HEK293 (cell line): ENCODE data around the gene NDC1.

ENCODE experiments used
- CTCF ChIA-PET: fragments of 350-600 bp; formaldehyde crosslinking; extraction: SDS; loops from one replicate; lab custom pipeline; 2021; ENCODE audit warnings: antibody characterized with exemption; lab: Yijun Ruan, JAX
- POLR2A ChIA-PET: fragments of 300-600 bp; formaldehyde crosslinking; extraction: SDS; loops from one replicate; lab custom pipeline; 2020; ENCODE audit warnings: antibody characterized with exemption, inconsistent platforms; lab: Yijun Ruan, JAX
- H3K27ac ChIP-seq: fragments of 200-500 bp; sonication (Bioruptor generic); 2 replicates; pipeline ENCODE4 v1.5.1; 2014; ENCODE audit warnings: low read depth, low read length, control low read depth, inconsistent platforms; ENCODE audit errors: extremely low read depth
- H3K36me3 ChIP-seq, 2 experiments: fragments of 200-500 bp in 1 of 2; sonication (Bioruptor generic) in 1 of 2; 1 replicate in 1 of 2; 2 replicates in 1 of 2; pipeline ENCODE4 v1.5.1; 2014 to 2017; ENCODE audit warnings: inconsistent platforms in 2 of 2, low read length in 2 of 2; ENCODE audit not compliant: control insufficient read depth in 2 of 2, insufficient read depth in 1 of 2
- H3K4me1 ChIP-seq: fragments of 200-500 bp; sonication (Bioruptor generic); 2 replicates; pipeline ENCODE4 v1.5.1; 2014; ENCODE audit warnings: mild to moderate bottlenecking, low read length, inconsistent platforms; ENCODE audit not compliant: control insufficient read depth, insufficient read depth
- H3K4me3 ChIP-seq: 2 replicates; pipeline ENCODE4 v1.5.1; 2011; ENCODE audit warnings: low read depth, mild to moderate bottlenecking, control low read depth, low read length, moderate library complexity
- H3K9me3 ChIP-seq: fragments of 200-500 bp; sonication (Bioruptor generic); 2 replicates; pipeline ENCODE4 v1.5.1; 2014; ENCODE audit warnings: low read depth, low read length, inconsistent platforms; ENCODE audit not compliant: control insufficient read depth, insufficient read depth
- AEBP2 ChIP-seq: fragments of 450-650 bp; formaldehyde crosslinking; IDR thresholded peaks from 2 replicates; pipeline ENCODE4 v1.5.1; 2016; ENCODE audit warnings: missing biosample characterization, missing genetic modification characterization, borderline replicate concordance
- KLF1 ChIP-seq: fragments of 450-650 bp; formaldehyde crosslinking; IDR thresholded peaks from 2 replicates; pipeline ENCODE4 v1.5.1; 2016; ENCODE audit warnings: missing biosample characterization, missing genetic modification characterization
- KLF10 ChIP-seq: fragments of 450-650 bp; IDR thresholded peaks from 2 replicates; pipeline ENCODE4 v1.5.1; 2018; ENCODE audit warnings: missing biosample characterization, mild to moderate bottlenecking, missing genetic modification characterization
- KLF7 ChIP-seq: fragments of 450-650 bp; formaldehyde crosslinking; IDR thresholded peaks from 2 replicates; pipeline ENCODE4 v1.5.1; 2016; ENCODE audit warnings: missing biosample characterization, missing genetic modification characterization, borderline replicate concordance
- MYNN ChIP-seq: fragments of 450-650 bp; formaldehyde crosslinking; IDR thresholded peaks from 2 replicates; pipeline ENCODE4 v1.5.1; 2016; ENCODE audit warnings: missing biosample characterization, missing genetic modification characterization, borderline replicate concordance
- MZF1 ChIP-seq: fragments of 450-650 bp; formaldehyde crosslinking; IDR thresholded peaks from 2 replicates; pipeline ENCODE4 v1.5.1; 2017; ENCODE audit warnings: missing biosample characterization, missing genetic modification characterization, borderline replicate concordance
- PRDM4 ChIP-seq: fragments of 450-650 bp; formaldehyde crosslinking; IDR thresholded peaks from 2 replicates; pipeline ENCODE4 v1.5.1; 2017; ENCODE audit warnings: missing biosample characterization, missing genetic modification characterization
- SCRT1 ChIP-seq: fragments of 450-650 bp; formaldehyde crosslinking; IDR thresholded peaks from 2 replicates; pipeline ENCODE4 v1.5.1; 2016; ENCODE audit warnings: missing biosample characterization, missing genetic modification characterization, borderline replicate concordance
- ZBTB20 ChIP-seq: fragments of 450-650 bp; formaldehyde crosslinking; IDR thresholded peaks from 2 replicates; pipeline ENCODE4 v1.5.1; 2016; ENCODE audit warnings: missing biosample characterization, missing genetic modification characterization
- ZIC2 ChIP-seq: fragments of 450-650 bp; formaldehyde crosslinking; IDR thresholded peaks from 2 replicates; pipeline ENCODE4 v1.5.1; 2016; ENCODE audit warnings: missing biosample characterization, missing genetic modification characterization
- ZNF140 ChIP-seq: fragments of 450-650 bp; formaldehyde crosslinking; IDR thresholded peaks from 2 replicates; pipeline ENCODE4 v1.5.1; 2016; ENCODE audit warnings: missing biosample characterization, missing genetic modification characterization
- ZNF202 ChIP-seq: fragments of 450-650 bp; formaldehyde crosslinking; IDR thresholded peaks from 2 replicates; pipeline ENCODE4 v1.5.1; 2016; ENCODE audit warnings: missing biosample characterization, missing genetic modification characterization, borderline replicate concordance
- ZNF214 ChIP-seq: fragments of 450-650 bp; formaldehyde crosslinking; IDR thresholded peaks from 2 replicates; pipeline ENCODE4 v1.5.1; 2017; ENCODE audit warnings: missing biosample characterization, mild to moderate bottlenecking, missing genetic modification characterization, borderline replicate concordance
- ZNF239 ChIP-seq: fragments of 450-650 bp; formaldehyde crosslinking; IDR thresholded peaks from 2 replicates; pipeline ENCODE4 v1.5.1; 2016; ENCODE audit warnings: missing biosample characterization, missing genetic modification characterization
- ZNF248 ChIP-seq: fragments of 450-650 bp; formaldehyde crosslinking; IDR thresholded peaks from 2 replicates; pipeline ENCODE4 v1.5.1; 2017; ENCODE audit warnings: missing biosample characterization, missing genetic modification characterization
- ZNF292 ChIP-seq: fragments of 450-650 bp; formaldehyde crosslinking; IDR thresholded peaks from 2 replicates; pipeline ENCODE4 v1.5.1; 2016; ENCODE audit warnings: low read depth, missing biosample characterization, missing genetic modification characterization, borderline replicate concordance
- ZNF302 ChIP-seq: fragments of 450-650 bp; formaldehyde crosslinking; IDR thresholded peaks from 2 replicates; pipeline ENCODE4 v1.5.1; 2016; ENCODE audit warnings: missing biosample characterization, missing genetic modification characterization, low read depth
- ZNF341 ChIP-seq: fragments of 450-650 bp; formaldehyde crosslinking; IDR thresholded peaks from 2 replicates; pipeline ENCODE4; 2016; ENCODE audit warnings: low read depth, missing biosample characterization, missing genetic modification characterization
- ZNF398 ChIP-seq: fragments of 450-650 bp; formaldehyde crosslinking; IDR thresholded peaks from 2 replicates; pipeline ENCODE4 v1.5.1; 2017; ENCODE audit warnings: missing biosample characterization, missing genetic modification characterization
- ZNF513 ChIP-seq: fragments of 450-650 bp; IDR thresholded peaks from 2 replicates; pipeline ENCODE4 v1.5.1; 2018; ENCODE audit warnings: missing biosample characterization, missing genetic modification characterization
- ZNF600 ChIP-seq: fragments of 450-650 bp; formaldehyde crosslinking; IDR thresholded peaks from 2 replicates; pipeline ENCODE4 v1.5.1; 2016; ENCODE audit warnings: missing biosample characterization, missing genetic modification characterization
- ZNF623 ChIP-seq: fragments of 450-650 bp; formaldehyde crosslinking; IDR thresholded peaks from 2 replicates; pipeline ENCODE4 v1.5.1; 2016; ENCODE audit warnings: missing biosample characterization, missing genetic modification characterization
- ZNF707 ChIP-seq: fragments of 450-650 bp; formaldehyde crosslinking; IDR thresholded peaks from 2 replicates; pipeline ENCODE4 v1.5.1; 2016; ENCODE audit warnings: missing biosample characterization, missing genetic modification characterization
- ZNF785 ChIP-seq: fragments of 450-650 bp; formaldehyde crosslinking; IDR thresholded peaks from 2 replicates; pipeline ENCODE4 v1.5.1; 2016; ENCODE audit warnings: missing biosample characterization, missing genetic modification characterization
- ZNF843 ChIP-seq: fragments of 450-650 bp; formaldehyde crosslinking; IDR thresholded peaks from 2 replicates; pipeline ENCODE4 v1.5.1; 2016; ENCODE audit warnings: missing biosample characterization, missing genetic modification characterization

Gene NDC1

GRCh38 chr1:53738205-53739108 is 99.6 kb downstream of the NDC1 start (continued):
- TF ChIP-seq MZF1 (no peak), ZNF239 (no peak), PRDM4 (tag by site-specific recombination) (no peak), ZNF302 (no peak), ZNF140 (no peak), ZNF202 (tag by site-specific recombination) (no peak), ZNF707 (tag by site-specific recombination) (no peak), ZNF248 (tag by site-specific recombination) (no peak), ZNF292 (tag by site-specific recombination) (no peak), ZNF623 (tag by site-specific recombination) (no peak), ZNF843 (tag by site-specific recombination) (no peak)

- Histone ChIP-seq H3K36me3 (no peaks in the 10 kb centered on the region), H3K4me1 (peaks cover 23% of the 10 kb centered on the region), H3K9me3 (no peaks in the 10 kb centered on the region), H3K4me3 (no peak overlapping the region), H3K27ac (no peak overlapping the region)
- no peak for TF ChIP-seq ZBTB20 (tag by site-specific recombination)
- TF ChIP-seq ZNF341 (tag by site-specific recombination), result 0 out of 2 replicates have a peak, but pooled peaks have one; percentile 7
- ChIA-PET POLR2A (no interaction called here), CTCF (no interaction called here)
Observed at GRCh38 chr1:53737648-53738204, 100.4 kb downstream of the NDC1 start.

GRCh38 chr1:53736290-53736689 is 101.8 kb downstream of the NDC1 start:
- Histone ChIP-seq H3K4me1 (peaks cover 23% of the 10 kb centered on the region), H3K27ac (no peak overlapping the region), H3K4me3 (no peak overlapping the region), H3K36me3 (no peaks in the 10 kb centered on the region), H3K9me3 (no peaks in the 10 kb centered on the region)
- ChIA-PET POLR2A (no interaction called here), CTCF (interaction anchor here (0.7 to 1.3 kb wide), 4 partner anchors 21 to 319 kb away, joined by 3 to 4 read pairs (median 3); no protein-coding TSS in a partner anchor)
- no peak for TF ChIP-seq ZNF513 (tag by site-specific recombination)
- TF ChIP-seq AEBP2 (tag by site-specific recombination), result no peak
- TF ChIP-seq KLF1 (tag by site-specific recombination), result no peak
- no peak for TF ChIP-seq MYNN
- TF ChIP-seq ZNF398 (tag by site-specific recombination), result no peak
- peak; percentile 54; the same call in 1 of the 2 replicates for TF ChIP-seq ZBTB20 (tag by site-specific recombination)
- no peak for TF ChIP-seq ZNF214
- TF ChIP-seq ZIC2 (tag by site-specific recombination), result peak; percentile 37; the same call in 1 of the 2 replicates
- TF ChIP-seq KLF7 (tag by site-specific recombination), result no peak
- TF ChIP-seq ZNF785 (tag by site-specific recombination), result no peak
- no peak for TF ChIP-seq SCRT1
- TF ChIP-seq KLF10 (tag by site-specific recombination), result no peak
- TF ChIP-seq ZNF600 (tag by site-specific recombination), result peak; percentile 57
